HG03565 (cell line): Measurements from ENCODE around the gene TMEM200A.
A peak's percentile ranks its signal among the peaks of the same experiment; 100 is the strongest.
"Not testable (repeated sequence)": the region's sequence is repeated elsewhere in the genome, so short reads cannot be mapped to it uniquely, and the experiment has no call there.

Experiments used
- ATAC-seq: cut with Tn5 transposase; IDR thresholded peaks from one replicate; pipeline ENCODE4 v1.9.1; 2021; ENCODE audit warnings: mild to moderate bottlenecking, moderate library complexity; ENCODE audit not compliant: unreplicated experiment

Gene TMEM200A

DNA sequence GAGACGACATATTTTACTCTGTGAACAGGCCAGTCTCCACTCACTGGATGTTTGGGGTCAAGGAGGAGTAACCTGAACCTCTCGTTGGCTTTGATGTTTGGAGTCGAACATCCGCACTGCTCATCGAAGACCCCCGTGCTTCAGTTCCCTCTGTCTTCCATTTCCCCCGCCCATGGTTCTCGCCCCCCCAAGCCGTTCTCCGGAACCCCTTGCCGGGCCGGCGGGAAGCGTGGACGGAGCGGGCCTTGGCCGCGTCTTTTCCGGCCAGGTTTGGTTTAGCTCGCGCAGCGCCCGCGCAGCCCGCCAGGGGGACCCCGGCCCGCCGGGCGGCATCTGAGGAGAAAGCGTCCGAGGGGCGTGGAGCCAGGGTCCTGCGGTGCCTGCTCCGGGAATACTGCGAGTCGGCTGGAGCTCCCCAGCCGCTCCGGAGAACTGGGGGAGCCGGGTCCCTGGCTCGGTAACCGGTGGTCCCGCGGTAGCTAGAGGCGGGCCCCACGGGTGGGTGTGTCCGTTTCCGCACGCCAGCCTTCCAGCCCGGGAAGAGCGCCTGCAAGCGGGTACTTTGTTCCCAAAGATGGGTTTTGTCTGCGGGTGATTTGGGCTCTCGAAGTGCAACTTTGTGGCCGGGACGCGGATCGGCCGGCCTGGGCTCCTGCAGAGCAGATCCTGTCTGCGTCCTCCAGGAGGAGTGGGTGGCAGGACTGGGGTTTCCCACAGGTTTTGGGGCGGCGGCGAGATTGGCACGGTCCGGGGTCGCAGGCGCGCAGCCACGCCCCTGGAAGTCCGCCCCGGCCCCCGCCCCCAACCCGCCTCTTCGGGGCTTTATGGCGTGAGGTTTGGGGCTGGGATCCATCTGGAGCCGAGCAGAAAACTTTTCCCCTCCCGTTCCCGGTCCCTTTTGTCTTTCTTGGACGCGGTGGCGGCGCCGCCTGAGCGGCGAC, at the start of gene TMEM200A:
TMEM200A (plus strand) TSS at position 852 of the 941 bp plus-strand sequence. CDS start 74,406 bp downstream, outside the sequence.
- ATAC-seq: peak; percentile 47

DNA sequence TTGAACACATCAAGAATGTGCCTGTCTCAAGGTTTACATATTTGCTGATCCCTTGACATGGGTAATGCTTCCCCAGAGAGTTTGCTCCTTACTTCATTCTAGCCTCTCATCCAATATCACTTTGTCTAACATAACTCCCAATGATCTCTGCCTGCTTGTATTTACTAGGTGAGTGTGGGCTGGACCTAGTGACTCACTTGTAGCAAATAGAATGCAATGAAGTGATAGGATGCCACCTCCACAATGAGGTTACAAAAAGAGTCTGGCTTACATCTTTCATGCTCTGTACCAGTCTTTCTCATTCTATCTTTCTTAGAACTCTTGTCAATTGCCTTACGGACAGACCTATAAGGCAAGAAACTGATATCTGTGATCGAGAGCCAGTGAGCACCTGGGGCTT, 44.9 kb upstream of the TMEM200A start:
- ATAC-seq: no peak

DNA sequence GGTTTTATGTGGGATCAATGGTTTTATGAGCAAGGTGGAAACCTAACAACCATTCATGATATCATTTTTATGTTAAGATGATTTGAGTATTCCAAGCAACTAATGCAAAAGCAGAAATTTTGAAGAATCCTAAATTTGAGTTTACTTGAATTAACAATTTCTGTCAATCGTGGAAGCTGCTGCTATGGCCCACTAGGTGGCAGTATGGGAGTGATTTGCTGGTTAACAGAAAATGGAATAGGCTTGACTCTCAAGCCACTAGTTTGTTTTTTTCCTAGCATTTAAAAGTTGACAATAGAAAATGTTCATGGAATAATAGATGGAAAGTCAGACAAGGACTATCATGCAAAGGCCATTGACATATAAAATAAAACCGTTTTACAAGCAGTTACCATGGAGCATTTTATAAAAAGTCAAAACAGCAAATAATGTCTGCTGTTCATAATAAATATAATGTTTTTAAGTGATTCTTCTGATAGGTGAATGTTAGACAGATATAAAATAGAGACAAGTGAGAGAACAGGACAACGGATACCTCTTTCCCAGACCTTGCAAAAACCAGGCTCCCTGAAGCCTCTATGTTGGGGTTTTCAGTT, 43.0 kb upstream of the TMEM200A start:
- ATAC-seq: no peak

- ATAC-seq: no peak
Observed at GRCh38 chr6:130324657-130325056, 41.2 kb upstream of the TMEM200A start.

- no peak for ATAC-seq
Observed at GRCh38 chr6:130326496-130326895, 39.3 kb upstream of the TMEM200A start.

DNA sequence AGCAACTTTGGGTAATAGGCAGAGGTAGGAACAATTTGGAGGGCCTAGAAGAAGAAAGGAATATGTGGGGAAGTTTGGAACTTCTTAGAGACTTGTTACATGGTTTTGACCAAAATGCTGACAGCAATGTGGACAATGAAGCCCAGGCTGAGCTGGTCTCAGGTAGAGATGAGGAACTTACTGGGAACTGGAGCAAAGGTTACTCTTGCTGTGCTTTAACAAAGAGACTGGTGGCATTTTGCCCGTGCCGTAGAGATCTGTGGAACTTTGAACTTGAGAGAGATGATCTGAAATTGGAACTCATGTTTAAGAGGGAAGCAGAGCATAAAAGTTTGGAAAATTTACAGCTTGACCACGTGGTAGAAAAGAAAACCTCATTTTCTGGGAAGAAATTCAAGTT, 28.3 kb upstream of the TMEM200A start:
- ATAC-seq: no peak

DNA sequence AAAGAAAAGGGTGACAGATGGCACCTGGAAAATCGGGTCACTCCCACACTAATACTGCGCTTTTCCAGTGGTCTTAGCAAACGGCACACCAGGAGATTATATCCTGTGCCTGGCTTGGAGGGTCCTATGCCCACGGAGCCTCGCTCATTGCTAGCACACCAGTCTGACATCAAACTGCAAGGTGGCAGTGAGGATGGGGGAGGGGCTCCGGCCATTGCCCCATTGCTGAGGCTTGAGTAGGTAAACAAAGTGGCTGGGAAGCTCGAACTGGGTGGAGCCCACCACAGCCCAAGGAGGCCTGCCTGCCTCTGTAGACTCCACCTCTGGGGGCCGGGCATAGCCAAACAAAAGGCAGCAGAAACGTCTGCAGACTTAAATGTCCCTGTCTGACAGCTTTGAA, 19.5 kb upstream of the TMEM200A start:
- ATAC-seq: not testable (repeated sequence)

GRCh38 chr6:130354322-130354721, 11.5 kb upstream of the TMEM200A start:
- ATAC-seq: no peak

DNA sequence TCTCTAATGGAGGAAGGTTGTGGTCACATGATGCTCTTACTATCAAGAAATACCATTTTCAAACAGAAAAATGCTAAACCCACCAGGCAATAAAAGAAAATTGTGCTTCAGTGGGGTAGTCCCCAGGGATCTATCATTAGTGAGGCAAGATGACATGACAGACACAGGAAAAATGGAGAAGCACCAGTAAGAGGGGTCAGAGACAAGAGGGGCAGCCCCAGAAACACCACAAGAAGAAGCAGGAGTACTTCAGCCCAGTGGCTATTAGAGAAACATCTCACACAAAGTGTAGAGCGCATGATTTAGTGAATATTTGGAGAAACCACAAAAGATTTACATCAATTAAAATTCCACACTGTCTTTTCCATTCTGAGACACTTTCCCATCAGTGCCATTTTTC, 10.2 kb upstream of the TMEM200A start:
- no peak for ATAC-seq

- no peak for ATAC-seq
Observed at GRCh38 chr6:130357436-130357835, 8.4 kb upstream of the TMEM200A start.

GRCh38 chr6:130359736-130360135, 6.1 kb upstream of the TMEM200A start:
- ATAC-seq: no peak

DNA sequence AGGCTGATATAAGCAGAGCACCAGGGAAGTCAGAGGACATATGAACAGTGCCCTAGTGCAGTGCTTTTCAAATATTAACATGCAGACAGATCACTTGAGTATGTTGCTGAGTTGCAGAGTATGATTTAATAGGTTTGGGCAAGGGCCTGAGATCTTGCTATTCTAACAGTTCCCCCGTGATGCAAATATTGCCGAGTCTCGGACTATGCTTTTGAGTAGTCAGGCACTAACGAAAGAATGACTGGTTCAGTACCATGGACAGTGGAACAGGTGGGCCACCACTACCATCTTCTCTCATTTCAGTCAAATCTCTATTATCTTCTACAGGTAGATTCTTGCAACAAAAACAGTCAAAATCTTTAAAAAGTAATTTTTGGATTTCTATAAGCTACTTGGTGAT, 3.7 kb upstream of the TMEM200A start:
- ATAC-seq: no peak

DNA sequence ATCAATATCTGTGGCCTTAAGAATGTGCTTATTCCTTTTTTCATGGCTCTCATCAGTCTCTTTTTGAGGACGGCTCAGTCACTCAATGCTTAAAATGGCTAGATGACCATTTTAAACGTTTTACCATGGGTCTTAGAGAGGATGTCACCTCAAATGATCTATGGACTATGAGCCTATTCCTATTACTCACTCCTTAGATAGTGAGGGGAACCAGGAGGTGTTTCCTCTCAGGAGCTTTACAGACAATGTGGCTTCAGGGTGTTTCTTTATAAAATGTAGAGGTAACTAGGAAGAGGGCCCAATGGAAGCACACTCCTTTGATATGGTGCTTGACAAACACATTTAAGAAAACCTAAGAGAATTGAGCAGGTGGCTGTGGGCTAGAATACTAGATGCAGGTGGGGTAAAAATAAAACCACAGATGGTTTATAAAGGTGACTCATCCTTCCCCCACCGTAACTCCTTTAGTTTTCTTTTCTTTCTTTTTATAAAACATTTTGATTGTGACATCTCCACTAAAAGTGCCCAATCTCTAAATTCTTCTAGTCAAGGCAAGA, 1.5 kb upstream of the TMEM200A start:
- ATAC-seq: no peak

DNA sequence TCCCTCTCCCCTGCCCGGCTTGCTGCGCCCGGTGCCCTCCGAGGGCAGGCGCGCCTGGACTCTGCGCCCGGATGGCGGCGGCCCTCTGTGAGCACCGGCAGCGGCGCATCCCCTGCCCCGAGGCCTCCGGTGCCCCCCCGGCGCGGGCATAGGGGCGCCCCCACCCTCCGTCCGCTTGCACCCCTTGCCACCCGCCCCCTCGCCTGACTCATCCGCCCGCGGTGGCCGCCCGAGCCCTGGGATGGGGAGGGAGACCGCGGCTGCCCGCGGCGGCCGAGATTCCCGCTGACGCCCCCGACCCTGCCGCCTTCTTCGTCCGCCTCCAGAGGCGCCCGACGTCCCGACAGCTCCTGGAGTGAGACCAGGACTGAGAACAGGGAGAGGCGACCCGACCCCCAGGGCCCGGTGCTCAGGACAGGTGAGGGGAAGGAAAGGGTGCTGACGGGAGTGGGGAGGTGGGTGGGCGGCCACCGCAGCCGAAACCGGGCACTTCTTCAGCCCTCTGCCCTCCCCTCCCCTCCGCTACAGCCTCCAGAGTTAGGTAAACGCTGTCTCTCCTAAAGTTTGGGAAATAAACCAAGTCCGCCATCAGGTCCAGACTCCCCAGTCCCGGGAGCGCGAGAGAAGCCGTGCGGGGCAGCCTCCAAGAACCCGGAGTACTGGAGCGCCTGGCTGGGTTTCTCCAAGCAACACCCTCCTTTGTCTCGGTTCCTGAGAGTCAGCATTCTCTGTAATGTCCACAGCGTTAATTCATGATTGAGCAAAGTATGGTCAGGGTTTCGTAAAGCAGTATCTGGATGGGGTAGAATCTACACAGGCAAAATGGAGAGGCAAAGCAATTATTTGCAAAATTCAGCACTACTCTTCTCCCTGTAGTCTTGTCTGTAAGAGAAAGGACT, 539 bp downstream of the TMEM200A start:
- no peak for ATAC-seq

GRCh38 chr6:130367767-130368166, 1.9 kb downstream of the TMEM200A start:
- ATAC-seq: no peak

GRCh38 chr6:130368576-130368975, 2.8 kb downstream of the TMEM200A start:
- ATAC-seq: no peak

DNA sequence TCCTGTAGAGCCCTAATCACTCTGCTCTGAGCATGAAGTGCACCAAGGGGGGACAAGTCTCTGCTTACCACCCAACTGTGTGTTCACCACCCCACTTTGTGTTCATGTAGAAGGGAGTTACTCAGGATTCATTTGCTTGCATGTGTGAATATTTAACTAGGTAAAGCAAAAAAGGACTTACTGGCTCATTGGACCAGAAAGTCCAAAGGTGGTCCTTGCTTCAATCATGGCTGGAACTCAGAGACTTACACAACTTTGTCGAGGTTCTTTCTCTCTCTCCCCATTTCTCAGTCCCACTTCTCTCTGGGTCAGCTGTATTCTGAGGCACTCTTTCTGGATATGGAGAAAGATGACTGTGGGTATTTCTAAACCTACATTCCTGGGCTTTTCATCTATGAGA, 4.0 kb downstream of the TMEM200A start:
- no peak for ATAC-seq

- no peak for ATAC-seq
Observed at GRCh38 chr6:130371921-130372420, 6.2 kb downstream of the TMEM200A start.

- ATAC-seq: no peak
Observed at GRCh38 chr6:130372786-130373185, 7.0 kb downstream of the TMEM200A start.

- ATAC-seq: no peak
Observed at GRCh38 chr6:130373992-130374391, 8.2 kb downstream of the TMEM200A start.

DNA sequence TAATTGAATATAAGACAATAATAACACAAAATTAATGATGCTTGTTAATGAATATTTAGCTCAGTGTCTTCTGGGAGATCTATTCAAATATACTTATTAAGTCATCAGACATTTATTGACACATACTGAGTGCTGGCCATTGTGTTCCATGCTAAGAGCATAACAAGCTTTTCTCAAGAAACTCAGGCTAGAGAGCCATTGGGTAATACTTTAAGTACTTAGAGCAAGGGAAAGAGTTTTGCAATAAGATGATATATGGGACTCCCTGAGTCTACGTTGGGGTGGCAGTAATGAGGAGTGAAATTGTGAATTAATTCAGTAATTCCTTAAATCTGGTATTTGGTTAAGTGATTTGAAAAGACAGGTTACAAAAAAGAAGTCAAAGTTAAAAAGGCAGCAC, 11.1 kb downstream of the TMEM200A start:
- ATAC-seq: no peak
